Measurements from ENCODE around the gene VRK3.

DNA sequence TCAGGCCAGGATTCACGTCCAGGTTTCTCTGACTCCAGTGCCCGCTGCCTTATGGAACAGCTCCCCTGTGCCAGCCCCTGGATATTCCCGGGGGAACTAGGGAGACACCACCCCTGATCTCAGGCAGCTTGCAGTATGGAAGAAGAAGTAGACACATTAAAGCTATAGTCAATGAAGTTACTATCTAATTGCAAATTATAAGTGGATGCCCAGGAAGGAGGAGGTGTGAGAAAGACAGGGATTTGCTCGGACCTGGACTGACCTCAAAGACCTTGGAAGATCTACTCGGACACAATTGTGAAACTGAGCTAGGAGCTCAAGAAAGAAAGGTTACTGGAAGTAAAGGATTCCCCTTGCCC is 74.6 kb downstream of the VRK3 start:
- TF ChIP-seq CTCF (IDR thresholded peaks at IDR 0.05): no peak
- TF ChIP-seq POLR2AphosphoS5 (IDR thresholded peaks at IDR 0.05): no peak
- no peak for TF ChIP-seq POLR2A (IDR thresholded peaks at IDR 0.05)

Measured in transverse colon (tissue), 4 donors.